ENCODE data around the gene COPS4.
A peak's percentile ranks its signal among the peaks of the same experiment; 100 is the strongest.

The COPS4 gene

GRCh38 chr4:83107631-83108030 lies 72.6 kb downstream of the COPS4 start (continued):
- no peak for TF ChIP-seq ZNF70 (CRISPR knock-in tag; IDR thresholded peaks at IDR 0.05)

- no peak for ATAC-seq
- TF ChIP-seq ZNF8 (CRISPR knock-in tag; IDR thresholded peaks at IDR 0.05) (no peak), ZC3H10 (CRISPR knock-in tag; IDR thresholded peaks at IDR 0.05) (no peak), PPARA (CRISPR knock-in tag; IDR thresholded peaks at IDR 0.05; ENCODE audit: borderline replicate concordance) (no peak), CREB5 (CRISPR knock-in tag; IDR thresholded peaks at IDR 0.05; ENCODE audit: low read depth) (no peak), TCF4 (CRISPR knock-in tag; IDR thresholded peaks at IDR 0.05; ENCODE audit: borderline replicate concordance) (no peak), GLIS3 (CRISPR knock-in tag; IDR thresholded peaks at IDR 0.05) (no peak), CSDC2 (CRISPR knock-in tag; IDR thresholded peaks at IDR 0.05) (no peak), ZFP3 (CRISPR knock-in tag; IDR thresholded peaks at IDR 0.05) (no peak), ZNF565 (CRISPR knock-in tag; conservative IDR thresholded peaks at IDR 0.05; ENCODE audit: low read depth) (no peak), OSR1 (CRISPR knock-in tag; IDR thresholded peaks at IDR 0.05) (no peak), PATZ1 (CRISPR knock-in tag; IDR thresholded peaks at IDR 0.05; ENCODE audit: borderline replicate concordance) (no peak), ISL1 (CRISPR knock-in tag; IDR thresholded peaks at IDR 0.05) (no peak), ARNTL (CRISPR knock-in tag; IDR thresholded peaks at IDR 0.05; ENCODE audit: borderline replicate concordance, low read depth) (no peak), ESRRG (CRISPR knock-in tag; IDR thresholded peaks at IDR 0.05) (no peak), SNAI2 (CRISPR knock-in tag; IDR thresholded peaks at IDR 0.05) (no peak)
These were observed 73.3 kb downstream of the COPS4 start for GRCh38 chr4:83108101-83108861.

- TF ChIP-seq PATZ1 (CRISPR knock-in tag; IDR thresholded peaks at IDR 0.05; ENCODE audit: borderline replicate concordance) = no peak
- no peak for TF ChIP-seq ZNF70 (CRISPR knock-in tag; IDR thresholded peaks at IDR 0.05)
- TF ChIP-seq SNAI2 (CRISPR knock-in tag; IDR thresholded peaks at IDR 0.05) = no peak
- no peak for TF ChIP-seq BACH2 (CRISPR knock-in tag; IDR thresholded peaks at IDR 0.05; ENCODE audit: borderline replicate concordance)
- TF ChIP-seq POU6F1 (CRISPR knock-in tag; IDR thresholded peaks at IDR 0.05; ENCODE audit: borderline replicate concordance, low read depth) = no peak
- no peak for TF ChIP-seq ZC3H10 (CRISPR knock-in tag; IDR thresholded peaks at IDR 0.05)
- TF ChIP-seq ZFP3 (CRISPR knock-in tag; IDR thresholded peaks at IDR 0.05) = no peak
- no peak for TF ChIP-seq TSHZ2 (CRISPR knock-in tag; IDR thresholded peaks at IDR 0.05)
- no peak for TF ChIP-seq TCF4 (CRISPR knock-in tag; IDR thresholded peaks at IDR 0.05; ENCODE audit: borderline replicate concordance)
- no peak for TF ChIP-seq RARB (CRISPR knock-in tag; IDR thresholded peaks at IDR 0.05)
- TF ChIP-seq OSR1 (CRISPR knock-in tag; IDR thresholded peaks at IDR 0.05) = no peak
- no peak for TF ChIP-seq ZNF565 (CRISPR knock-in tag; conservative IDR thresholded peaks at IDR 0.05; ENCODE audit: low read depth)
- peak; percentile 73 for ATAC-seq
These were observed 74.7 kb downstream of the COPS4 start for GRCh38 chr4:83109480-83110222.

Measured in SK-N-SH treated with all-trans-retinoic acid at 6 μM for 48 hours (cell line).